HG02852 (cell line): Measurements from ENCODE around the gene ETV5.

Experiments used
- ATAC-seq: cut with Tn5 transposase; IDR thresholded peaks from one replicate; pipeline ENCODE4 v1.9.1; 2021; ENCODE audit warnings: mild to moderate bottlenecking, moderate library complexity; ENCODE audit not compliant: unreplicated experiment

ETV5 gene

DNA sequence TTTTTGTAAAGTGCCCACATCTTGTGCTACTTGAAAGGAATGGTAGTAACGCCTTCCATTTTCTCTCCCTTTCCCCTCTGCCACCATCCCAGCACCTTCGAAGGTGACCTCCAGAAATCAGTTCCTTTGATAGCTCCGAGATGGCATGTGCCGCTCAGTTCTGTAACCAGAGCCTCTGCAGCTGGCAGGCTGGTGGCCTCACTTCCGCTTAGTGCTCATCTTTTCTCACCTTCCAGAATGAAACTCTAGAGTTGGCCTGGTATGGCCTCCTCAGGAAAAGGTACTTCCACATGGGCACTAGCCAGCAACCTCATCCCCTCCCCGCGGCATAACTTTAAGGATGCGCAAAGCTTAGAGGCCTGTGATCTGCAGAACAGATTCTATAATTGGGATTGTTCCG, 38.8 kb downstream of the ETV5 start:
- no peak for ATAC-seq

DNA sequence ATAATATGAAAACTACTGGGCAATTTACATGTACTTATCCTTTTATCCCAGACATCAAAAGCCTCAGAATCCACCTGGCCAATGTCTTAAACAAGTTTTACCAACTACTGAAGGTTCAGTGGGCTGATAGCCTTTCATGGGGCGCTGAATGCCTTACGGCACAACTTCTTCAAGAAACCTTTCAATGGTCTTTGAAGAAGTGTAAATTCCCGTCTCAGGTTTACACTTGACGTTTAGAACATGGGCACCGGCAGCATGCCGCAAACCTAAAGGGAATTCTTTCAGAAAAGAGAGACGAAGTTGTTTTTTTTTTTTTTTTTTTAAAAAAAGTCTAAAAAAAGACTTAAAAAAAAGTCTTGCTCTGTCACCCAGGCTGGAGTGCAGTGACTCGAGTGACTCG, 39.7 kb downstream of the ETV5 start:
- no peak for ATAC-seq

DNA sequence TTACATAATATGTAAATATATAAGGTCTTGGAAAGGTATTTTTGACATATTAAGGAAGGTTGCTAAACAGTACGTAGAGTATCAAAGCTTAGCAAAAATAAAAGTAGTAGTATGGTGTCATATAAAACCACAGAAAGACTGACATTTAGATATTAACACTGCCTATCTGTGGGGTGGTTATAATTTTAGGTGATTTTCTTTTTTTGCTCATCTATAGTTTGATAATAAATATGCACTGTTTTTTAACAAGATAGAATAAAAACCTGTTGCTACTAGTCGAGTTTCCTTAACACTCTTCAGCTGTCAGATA, 40.7 kb downstream of the ETV5 start:
- no peak for ATAC-seq

DNA sequence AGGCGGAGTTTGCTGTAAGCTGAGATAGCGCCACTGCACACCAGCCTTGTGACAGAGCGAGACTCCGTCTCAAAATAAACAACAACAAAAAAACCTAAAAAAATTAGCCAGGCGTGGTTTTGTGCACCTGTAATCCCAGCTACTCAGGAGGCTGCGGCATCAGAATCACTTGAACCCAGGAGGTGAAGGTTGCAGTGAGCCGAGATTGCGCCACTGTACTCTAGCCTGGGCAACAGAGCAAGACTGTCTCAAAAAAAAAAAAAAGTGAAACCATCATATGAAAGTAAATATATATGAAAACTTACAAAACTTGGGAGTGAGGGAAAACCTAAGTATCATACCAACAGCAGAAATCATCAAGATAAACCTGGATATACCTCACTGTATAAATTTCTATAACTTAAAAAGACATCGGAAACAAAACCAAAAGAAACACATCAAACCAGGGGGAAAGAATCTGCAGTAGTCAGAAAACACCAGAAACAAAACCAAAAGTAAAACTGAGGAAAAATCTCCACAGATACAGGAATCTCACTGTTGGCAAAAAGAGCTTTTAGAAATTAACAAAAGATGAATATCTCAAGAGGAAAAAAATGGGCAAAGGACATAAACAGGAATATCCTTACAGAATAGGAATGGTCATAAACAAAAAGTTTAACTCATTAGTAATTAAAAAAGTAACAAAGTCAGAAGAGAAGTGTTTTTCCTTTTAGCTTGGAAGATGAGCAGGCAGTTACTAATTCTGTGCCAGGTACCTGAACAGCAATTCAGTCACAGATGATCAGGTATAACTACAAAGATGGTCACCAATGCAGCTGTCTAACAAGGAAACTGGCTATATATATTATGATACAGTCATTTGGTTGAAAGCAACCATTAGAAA, 41.3 kb downstream of the ETV5 start:
- no peak for ATAC-seq

DNA sequence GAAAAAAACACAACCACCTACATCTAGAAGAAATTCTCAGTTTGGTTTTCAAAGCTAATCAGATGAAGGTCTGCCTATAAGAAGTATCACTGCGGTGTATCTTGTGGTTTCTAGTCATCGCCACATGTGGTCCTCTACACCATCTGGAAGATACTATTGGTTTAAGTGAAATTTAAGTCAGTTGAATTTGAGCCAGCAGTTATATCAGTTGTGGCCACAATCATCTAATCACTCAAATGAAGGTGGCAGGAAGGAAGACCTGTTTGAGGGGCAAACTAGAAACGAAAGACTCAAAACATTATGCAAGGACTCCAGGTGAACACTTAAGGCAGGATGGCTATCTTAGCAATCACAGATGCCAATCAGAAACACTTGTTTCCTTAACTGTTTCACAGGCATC, 48.7 kb downstream of the ETV5 start:
- peak; percentile 93 for ATAC-seq

DNA sequence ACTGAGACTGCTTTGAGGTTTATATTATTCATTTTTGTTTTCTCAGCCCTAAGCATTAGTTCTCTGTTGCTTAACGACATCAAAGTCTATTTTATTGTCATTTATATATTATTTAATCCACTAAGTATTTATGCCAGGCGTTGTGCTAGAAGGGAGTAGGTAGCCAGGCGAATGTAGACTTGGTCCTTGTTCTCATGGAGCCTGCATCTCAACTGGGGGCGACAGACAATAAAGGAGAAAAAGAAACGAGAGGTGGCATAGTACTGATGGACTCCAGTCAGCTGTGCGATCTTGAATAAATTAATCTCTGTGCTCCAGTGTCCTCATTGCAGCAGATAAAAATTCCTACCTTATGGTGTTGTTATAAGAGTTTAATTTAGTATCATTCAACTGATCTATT, 49.7 kb downstream of the ETV5 start:
- no peak for ATAC-seq

DNA sequence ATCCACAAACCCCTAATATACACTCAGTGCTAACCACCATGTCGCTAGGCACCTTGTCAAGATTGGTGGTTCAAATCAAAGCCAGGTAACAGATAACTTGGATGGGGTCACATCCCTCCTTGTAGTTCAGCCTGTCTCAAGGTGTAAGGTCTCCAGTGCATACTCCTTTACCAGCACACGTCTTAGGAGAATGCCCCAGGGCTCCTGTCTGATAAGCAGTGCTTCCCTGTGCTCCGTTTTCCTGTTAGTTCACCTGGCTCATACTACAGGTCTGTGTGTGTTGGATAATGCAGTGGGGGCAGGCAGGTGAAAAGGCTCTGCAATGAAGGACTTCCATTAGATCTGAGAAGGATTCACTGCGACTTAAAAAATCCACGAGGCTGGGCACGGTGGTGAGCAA, 50.7 kb downstream of the ETV5 start:
- ATAC-seq: no peak

DNA sequence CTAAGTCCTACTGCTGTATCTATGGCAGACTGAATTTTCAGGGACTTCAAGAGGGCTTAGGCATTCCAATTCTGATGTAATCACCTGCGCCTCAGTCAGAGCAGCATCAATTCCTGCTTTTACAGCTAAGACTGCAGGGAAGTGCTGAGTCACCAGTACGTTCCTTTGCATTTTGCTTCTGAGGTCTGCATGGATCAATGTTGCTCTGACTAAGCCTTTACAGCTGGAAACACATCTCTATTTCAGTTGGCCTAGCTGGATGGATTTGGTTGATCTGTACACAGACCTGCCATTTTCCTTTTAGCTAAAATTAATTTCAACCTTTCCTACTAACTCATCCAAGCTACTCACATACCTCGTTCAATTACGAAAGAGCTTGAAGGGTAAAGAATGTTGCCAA, 51.3 kb downstream of the ETV5 start:
- no peak for ATAC-seq

DNA sequence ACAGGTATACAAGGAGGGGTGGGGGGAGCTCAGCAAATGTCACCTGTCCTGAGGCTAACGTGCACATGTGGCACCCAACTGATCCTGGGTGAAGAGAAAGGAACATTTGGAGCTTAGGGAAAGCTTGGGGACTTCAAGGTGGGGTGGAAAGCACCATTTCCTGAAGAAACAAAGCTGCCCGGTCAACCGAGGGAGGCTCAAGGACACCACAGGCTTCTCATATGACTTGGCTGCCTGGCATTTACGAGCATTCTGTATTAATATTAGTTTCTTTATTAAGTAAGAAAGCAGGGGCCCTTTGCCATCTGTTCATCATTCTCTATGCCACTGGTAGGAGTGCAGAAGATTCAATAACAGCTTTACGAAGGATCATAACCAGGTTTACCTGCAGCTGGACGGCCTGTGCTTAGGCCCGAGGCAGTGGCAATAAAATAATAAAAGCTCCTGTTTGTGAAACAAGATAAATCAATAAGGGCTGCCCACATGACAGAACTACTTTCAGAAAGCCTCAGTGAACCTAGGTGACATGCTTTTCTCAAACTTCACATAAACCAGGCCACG, 54.0 kb downstream of the ETV5 start:
- ATAC-seq: no peak

DNA sequence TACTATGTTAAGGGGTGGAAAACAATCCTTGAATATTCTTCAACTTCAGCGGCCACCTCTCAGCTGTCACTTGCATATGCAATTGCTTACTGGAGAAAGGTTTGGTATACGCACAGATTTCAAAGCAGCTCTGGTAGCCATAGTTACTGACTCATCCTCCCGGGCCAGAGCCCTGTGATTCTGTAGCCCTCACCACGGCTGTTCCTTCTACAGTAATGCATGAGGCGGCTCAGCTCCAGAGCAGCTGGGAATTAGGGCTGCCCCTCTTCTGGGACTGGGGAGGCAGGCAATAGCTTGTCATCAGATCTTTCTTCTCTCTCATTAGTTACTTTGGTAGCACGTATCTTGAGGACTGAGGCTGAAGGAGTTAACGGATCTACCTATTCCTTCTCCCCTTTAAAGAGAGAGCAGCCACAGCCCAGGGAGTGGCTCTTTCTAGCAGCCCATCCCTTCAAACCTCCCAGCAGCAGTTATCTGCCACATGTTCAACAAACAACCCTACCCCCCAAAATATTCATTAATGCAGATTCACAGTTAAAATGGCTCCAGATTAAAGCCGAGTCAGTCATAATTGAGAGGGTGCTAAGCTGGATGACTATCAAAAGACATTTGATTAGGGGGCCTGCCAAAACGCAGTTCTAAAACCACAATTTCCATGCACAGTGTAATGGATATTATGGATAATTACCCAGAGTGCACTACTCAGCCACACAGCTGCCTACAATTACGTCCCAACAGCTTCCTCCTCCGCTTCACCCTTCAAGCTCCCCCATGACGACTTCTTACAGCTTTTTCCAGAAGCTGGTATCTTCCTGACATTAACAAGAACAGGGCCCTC, 54.7 kb downstream of the ETV5 start:
- no peak for ATAC-seq

DNA sequence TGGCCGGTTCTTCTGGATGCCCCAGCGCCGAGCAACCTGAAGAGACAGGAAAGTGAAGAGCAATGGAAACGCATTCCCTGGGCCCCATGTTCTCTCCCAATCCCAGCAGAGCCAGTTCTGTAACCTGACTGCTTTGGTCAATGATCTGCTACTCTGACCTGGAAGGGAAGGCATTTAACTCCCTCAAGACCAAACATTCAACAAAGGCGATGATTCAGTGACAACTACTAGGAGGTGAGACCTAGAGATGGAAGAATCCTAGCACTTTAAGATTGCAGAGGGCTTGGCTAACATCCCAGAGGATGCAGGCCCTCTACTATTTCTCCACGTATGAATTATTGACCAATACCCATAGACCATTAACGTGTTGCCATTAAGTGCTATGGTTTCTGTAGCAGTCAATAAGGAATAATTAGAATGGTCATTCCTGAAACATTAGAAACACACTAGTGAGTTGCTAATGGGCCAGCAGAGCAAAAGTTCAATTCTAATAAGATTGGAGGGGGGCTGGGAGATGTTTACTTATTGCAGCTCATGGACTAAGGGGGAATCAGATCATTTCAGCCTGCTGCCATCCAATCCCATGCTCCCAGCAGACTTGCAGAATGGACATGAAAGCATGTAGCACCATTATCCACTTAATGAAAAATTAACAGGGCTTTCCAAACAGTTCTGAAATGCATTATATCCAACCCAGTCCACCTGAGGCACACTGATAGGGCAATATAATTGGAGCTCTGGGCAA, 56.6 kb downstream of the ETV5 start:
- no peak for ATAC-seq

DNA sequence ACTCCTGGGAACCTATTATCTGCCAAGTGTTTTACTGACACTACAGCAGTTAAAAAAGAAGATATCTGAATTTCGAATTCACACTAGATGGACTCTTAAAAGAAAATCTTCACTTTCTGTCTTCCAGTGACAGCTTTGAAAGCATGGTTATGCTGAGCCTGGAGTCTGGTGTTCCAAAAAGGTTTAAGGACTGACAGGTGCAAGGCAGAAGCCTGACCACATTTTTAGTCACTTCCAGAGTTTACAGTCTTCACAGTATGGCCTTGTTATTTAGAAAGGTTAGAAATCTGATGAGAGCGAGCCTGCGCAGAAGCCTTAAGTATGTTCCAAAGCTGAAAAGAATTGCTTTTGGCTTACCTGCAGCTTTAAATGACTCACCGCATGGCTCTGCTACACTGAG, 59.9 kb downstream of the ETV5 start:
- ATAC-seq: no peak

DNA sequence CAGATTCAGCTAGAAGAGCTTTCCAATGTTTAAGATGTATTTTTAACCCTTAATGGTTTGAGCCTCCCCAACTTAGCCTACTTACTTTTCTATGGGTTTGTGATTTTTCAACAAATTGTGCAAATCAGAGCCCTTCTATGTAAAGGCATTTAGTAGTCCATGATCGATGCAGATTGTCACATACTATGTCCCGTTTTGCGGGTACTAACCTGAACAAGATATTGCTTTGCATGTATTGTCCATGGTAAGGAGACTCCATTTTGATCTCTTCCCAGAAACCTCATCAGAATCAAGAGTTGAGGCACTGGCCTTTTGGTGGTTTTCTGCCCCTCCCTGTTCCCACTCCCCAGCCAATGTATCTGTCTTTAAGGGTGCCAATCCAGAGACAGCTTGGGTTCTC, 60.8 kb downstream of the ETV5 start:
- ATAC-seq: no peak

DNA sequence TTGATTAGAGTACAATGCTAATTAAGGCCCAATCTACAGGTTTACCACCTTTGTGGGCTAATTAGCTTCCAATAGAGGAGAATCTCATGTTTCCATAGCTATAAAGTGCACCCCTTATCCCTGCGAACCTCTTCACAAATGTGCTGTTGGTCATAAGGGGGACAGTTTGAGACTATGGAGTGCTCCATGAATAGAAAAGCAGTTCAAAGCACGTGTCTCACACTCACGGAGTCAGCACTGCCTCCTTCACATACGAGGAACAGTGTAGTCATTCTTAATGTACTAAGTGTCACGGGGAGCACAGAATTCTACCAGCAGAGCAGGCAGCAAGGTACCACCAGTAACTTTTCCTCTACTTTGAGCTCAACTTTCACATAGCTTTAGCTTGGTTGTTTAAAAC, 62.1 kb downstream of the ETV5 start:
- no peak for ATAC-seq

DNA sequence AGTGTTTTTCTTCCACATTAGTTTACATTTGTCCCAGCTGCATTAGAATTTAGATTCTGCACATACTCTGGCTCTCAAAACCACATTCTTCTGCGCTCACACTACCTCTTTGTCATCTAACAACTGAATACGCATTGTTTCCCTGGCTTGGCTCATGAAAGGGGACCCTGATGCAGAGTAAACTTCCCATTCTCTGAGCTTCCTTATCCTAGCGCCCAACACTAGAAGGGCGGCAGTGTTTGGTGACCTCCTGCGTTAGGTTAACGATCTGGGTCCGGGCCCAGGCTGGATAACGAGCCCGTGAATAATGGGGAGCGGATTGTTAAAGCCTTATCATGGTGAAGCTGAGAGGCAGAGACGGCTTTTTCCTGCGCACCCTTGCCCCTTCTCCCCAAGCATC, 63.9 kb downstream of the ETV5 start:
- no peak for ATAC-seq

DNA sequence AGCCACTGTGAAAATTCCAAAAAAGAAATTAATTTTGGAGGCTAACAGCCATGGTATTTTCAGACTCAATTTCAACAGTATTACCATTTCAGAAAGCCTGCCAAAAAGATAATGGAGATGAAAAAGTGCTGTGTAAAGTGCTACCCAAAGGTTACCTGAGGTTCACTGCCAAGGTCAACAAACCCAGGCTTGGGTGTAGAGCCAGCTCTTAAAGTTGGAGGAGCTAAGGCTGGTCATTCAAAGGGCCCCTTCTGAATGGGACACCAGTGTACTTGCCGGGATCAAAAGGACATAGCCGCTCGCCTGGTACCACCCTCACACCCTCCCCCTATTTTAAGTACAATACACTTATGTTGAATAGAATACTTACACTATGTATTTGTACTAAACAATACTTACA, 64.5 kb downstream of the ETV5 start:
- no peak for ATAC-seq

DNA sequence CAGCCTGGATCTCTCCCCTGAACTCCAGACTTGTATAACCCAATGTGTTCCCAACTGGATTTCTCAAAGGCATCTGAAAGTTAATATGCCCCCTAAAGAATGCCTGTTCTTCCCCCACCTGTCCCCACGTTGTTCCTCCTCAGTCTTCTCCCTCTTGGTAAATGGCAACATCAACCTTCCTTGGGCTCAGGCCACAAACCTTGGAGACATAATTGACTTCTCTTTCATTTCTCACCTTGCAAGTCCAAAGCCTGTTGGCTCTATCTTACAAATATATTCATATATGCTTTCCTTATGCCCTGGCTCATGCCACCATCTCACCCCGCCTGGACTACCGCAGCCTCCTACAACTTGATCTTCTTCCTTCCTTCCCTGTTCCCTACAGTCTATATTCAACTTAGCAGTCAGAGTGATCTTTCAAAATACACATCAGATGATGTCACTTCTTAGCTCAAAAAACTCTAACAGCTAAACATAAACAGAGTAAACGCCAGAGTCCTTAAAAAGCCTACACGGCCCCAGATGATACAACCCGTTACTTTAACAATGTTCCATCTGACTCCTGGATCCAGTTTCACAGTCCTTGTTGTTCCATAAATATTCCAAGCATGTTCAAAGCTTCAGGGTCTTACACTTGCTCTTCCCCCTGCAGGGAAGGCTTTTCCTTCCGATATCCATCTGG, 66.2 kb downstream of the ETV5 start:
- ATAC-seq: no peak

DNA sequence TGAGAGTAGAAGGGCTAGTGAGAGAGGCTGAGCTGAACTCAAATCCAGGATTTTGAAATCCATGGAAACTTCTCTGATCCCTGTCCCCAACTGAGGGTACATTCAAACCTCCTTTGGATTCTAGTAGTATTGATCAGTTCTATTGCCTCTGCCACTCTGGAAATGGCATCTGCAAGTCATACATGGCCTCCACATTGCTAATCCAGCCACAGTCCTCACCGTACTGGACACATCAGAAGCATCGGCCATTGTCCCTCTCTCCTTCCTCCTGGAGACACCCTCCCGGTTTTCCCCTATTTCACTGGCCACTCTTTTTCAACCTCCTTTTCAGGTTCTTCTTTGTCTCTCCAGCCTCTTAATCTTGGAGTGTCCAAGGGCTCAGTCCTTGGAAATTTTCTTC, 66.9 kb downstream of the ETV5 start:
- no peak for ATAC-seq

DNA sequence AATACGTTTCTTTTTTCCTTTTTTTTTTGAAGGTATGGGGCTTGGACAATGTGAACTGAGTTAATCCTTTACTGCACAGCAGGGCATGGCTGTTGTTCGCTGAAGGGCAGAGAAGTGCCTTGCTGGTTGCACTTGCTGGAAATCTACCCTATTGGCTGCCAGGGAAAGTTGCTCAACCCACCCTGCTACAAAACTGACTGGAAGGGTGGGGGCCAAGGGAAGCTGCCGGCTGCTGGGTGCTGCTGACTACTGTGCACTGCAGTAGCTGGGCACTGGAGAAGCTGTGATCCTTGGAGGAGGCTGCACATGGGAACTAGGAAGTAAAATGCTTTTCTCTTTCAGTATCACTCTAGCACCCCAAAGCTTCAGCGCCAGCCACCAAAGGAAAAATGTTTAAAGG, 70.5 kb downstream of the ETV5 start:
- no peak for ATAC-seq

DNA sequence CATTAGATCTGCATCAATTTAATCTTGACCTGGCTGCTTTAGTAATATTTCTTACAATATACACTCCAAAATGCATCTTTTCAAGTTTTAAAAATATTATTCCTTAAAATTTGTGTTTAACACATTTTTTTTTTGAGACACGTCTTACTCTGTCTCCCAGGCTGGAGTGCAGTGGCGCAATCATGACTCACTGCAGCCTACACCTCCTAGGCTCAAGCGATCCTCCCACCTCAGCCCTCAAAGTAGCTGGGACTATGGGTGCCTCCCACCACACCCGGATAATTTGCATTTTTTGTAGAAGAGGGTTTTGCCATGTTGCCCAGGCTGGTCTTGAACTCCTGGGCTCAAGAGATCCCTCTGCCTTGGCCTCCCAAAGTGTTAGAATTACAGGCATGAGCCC, 73.6 kb downstream of the ETV5 start:
- ATAC-seq: no peak

DNA sequence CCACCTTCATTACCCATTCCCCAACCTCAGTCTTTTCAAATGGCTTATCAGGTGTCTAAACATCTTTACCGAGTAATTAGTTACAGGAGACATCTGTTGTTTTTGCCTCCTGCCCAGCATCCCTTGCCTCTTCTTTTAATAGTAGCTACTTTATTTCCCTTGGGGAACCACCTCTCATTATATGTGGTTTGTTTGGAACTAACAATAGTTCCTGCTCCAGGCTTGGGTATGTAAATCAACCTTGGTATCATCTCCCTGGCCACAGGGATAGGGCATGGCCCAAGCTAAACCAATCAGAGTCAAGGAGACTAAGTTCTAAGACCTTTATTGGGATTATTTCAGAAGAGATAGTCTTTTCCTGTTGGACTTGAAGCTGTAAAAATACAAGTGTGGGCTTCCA, 76.6 kb downstream of the ETV5 start:
- no peak for ATAC-seq
